ENCODE measurements around the gene INSM2. TPM values are rescaled to one million over a fixed set of nuclear protein-coding genes. Genes with fewer than 3 reads are reported as not detected.

INSM2 gene
- total RNA-seq, 1 donor from 2014 or later: not detected

GRCh38 chr14:35557221-35557747 is 23.3 kb downstream of the INSM2 start:
- intact Hi-C loops (cut with micrococcal nuclease): no loop called here
- Mint-ChIP-seq H3K27me3 (ENCODE audit: insufficient read depth) (no peaks in the 10 kb centered on the region), H3K36me3 (ENCODE audit: low read depth) (no peaks in the 10 kb centered on the region), H3K4me1 (ENCODE audit: low read depth) (no peaks in the 10 kb centered on the region), H3K4me3 (no peak overlapping the region), H3K27ac (no peak overlapping the region), H3K9me3 (no peaks in the 10 kb centered on the region)
- DNase-seq (ENCODE audit: low spot score): no peak

- Mint-ChIP-seq H3K4me3 (no peak overlapping the region), H3K9me3 (no peaks in the 10 kb centered on the region), H3K27me3 (ENCODE audit: insufficient read depth) (no peaks in the 10 kb centered on the region), H3K27ac (no peak overlapping the region), H3K4me1 (ENCODE audit: low read depth) (no peaks in the 10 kb centered on the region), H3K36me3 (ENCODE audit: low read depth) (no peaks in the 10 kb centered on the region)
- intact Hi-C loops (cut with micrococcal nuclease): no loop called here
- DNase-seq (ENCODE audit: low spot score): no peak
Observed at GRCh38 chr14:35558680-35559079, 24.7 kb downstream of the INSM2 start.

GRCh38 chr14:35565871-35566464 is 32.0 kb downstream of the INSM2 start:
- Mint-ChIP-seq H3K27me3 (ENCODE audit: insufficient read depth) (no peaks in the 10 kb centered on the region), H3K9me3 (no peaks in the 10 kb centered on the region), H3K27ac (no peak overlapping the region), H3K4me3 (no peak overlapping the region), H3K4me1 (ENCODE audit: low read depth) (no peaks in the 10 kb centered on the region), H3K36me3 (ENCODE audit: low read depth) (no peaks in the 10 kb centered on the region)
- intact Hi-C loops (cut with micrococcal nuclease): no loop called here
- DNase-seq (ENCODE audit: low spot score): no peak

- Mint-ChIP-seq H3K4me1 (ENCODE audit: low read depth) (no peaks in the 10 kb centered on the region), H3K9me3 (no peaks in the 10 kb centered on the region), H3K27ac (no peak overlapping the region), H3K27me3 (ENCODE audit: insufficient read depth) (no peaks in the 10 kb centered on the region), H3K36me3 (ENCODE audit: low read depth) (peaks cover 2% of the 10 kb centered on the region), H3K4me3 (no peak overlapping the region)
- intact Hi-C loops (cut with micrococcal nuclease): no loop called here
- DNase-seq (ENCODE audit: low spot score): no peak
Observed at GRCh38 chr14:35571598-35571997, 37.6 kb downstream of the INSM2 start.

GRCh38 chr14:35573911-35574310 is 39.9 kb downstream of the INSM2 start:
- intact Hi-C loops (cut with micrococcal nuclease): no loop called here
- no peak overlapping the region for H3K4me3 Mint-ChIP-seq
- no peaks in the 10 kb centered on the region for H3K27me3 Mint-ChIP-seq (ENCODE audit: insufficient read depth)
- no peaks in the 10 kb centered on the region for H3K4me1 Mint-ChIP-seq (ENCODE audit: low read depth)
- peaks cover 3% of the 10 kb centered on the region for H3K36me3 Mint-ChIP-seq (ENCODE audit: low read depth)
- H3K9me3 Mint-ChIP-seq: no peaks in the 10 kb centered on the region
- no peak for DNase-seq (ENCODE audit: low spot score)
- H3K27ac Mint-ChIP-seq: no peak overlapping the region

- Mint-ChIP-seq H3K27ac (no peak overlapping the region), H3K27me3 (ENCODE audit: insufficient read depth) (no peaks in the 10 kb centered on the region), H3K4me3 (no peak overlapping the region), H3K4me1 (ENCODE audit: low read depth) (no peaks in the 10 kb centered on the region), H3K9me3 (no peaks in the 10 kb centered on the region), H3K36me3 (ENCODE audit: low read depth) (peaks cover 5% of the 10 kb centered on the region)
- intact Hi-C loops (cut with micrococcal nuclease): no loop called here
- DNase-seq (ENCODE audit: low spot score): no peak
Observed at GRCh38 chr14:35576260-35576659, 42.3 kb downstream of the INSM2 start.

- no peaks in the 10 kb centered on the region for H3K27me3 Mint-ChIP-seq (ENCODE audit: insufficient read depth)
- intact Hi-C loops (cut with micrococcal nuclease): no loop called here
- no peaks in the 10 kb centered on the region for H3K9me3 Mint-ChIP-seq
- peaks cover 5% of the 10 kb centered on the region for H3K36me3 Mint-ChIP-seq (ENCODE audit: low read depth)
- no peak overlapping the region for H3K27ac Mint-ChIP-seq
- H3K4me1 Mint-ChIP-seq (ENCODE audit: low read depth): no peaks in the 10 kb centered on the region
- DNase-seq (ENCODE audit: low spot score): no peak
- no peak overlapping the region for H3K4me3 Mint-ChIP-seq
Observed at GRCh38 chr14:35576856-35577255, 42.9 kb downstream of the INSM2 start.

- H3K4me3 Mint-ChIP-seq: no peak overlapping the region
- no peaks in the 10 kb centered on the region for H3K27me3 Mint-ChIP-seq (ENCODE audit: insufficient read depth)
- no peaks in the 10 kb centered on the region for H3K9me3 Mint-ChIP-seq
- H3K27ac Mint-ChIP-seq: no peak overlapping the region
- intact Hi-C loops (cut with micrococcal nuclease): no loop called here
- H3K4me1 Mint-ChIP-seq (ENCODE audit: low read depth): no peaks in the 10 kb centered on the region
- DNase-seq (ENCODE audit: low spot score): no peak
- H3K36me3 Mint-ChIP-seq (ENCODE audit: low read depth): peaks cover 5% of the 10 kb centered on the region
Observed at GRCh38 chr14:35578135-35578534, 44.2 kb downstream of the INSM2 start.

GRCh38 chr14:35578639-35579038 is 44.7 kb downstream of the INSM2 start:
- DNase-seq (ENCODE audit: low spot score): no peak
- H3K4me3 Mint-ChIP-seq: no peak overlapping the region
- no peak overlapping the region for H3K27ac Mint-ChIP-seq
- no peaks in the 10 kb centered on the region for H3K27me3 Mint-ChIP-seq (ENCODE audit: insufficient read depth)
- H3K36me3 Mint-ChIP-seq (ENCODE audit: low read depth): peaks cover 7% of the 10 kb centered on the region
- intact Hi-C loops (cut with micrococcal nuclease): no loop called here
- H3K9me3 Mint-ChIP-seq: no peaks in the 10 kb centered on the region
- H3K4me1 Mint-ChIP-seq (ENCODE audit: low read depth): no peaks in the 10 kb centered on the region

Other genes with a start within 250 kb of the INSM2 start
- gene PSMA6, start 241.8 kb upstream of the INSM2 start, total RNA-seq: 475 and 479 TPM in 2 replicates
- gene NFKBIA, start 129.4 kb upstream of the INSM2 start, total RNA-seq: 591 and 599 TPM in 2 replicates

Measured in activated T-helper 1 cell treated with anti-CD3 and anti-CD28 coated beads, Interleukin-12 subunit alpha, Interleukin-12 subunit beta, Interleukin-2, Interleukin-4 antibody, amounts not matched to agents 30 ng/mL and 10 ng/mL and 1 ng/mL, durations not matched to agents 14 hours and 24 hours and 36 hours (primary cell).